HG03175 (cell line): ENCODE measurements around the gene PCNX2.

ENCODE experiments used
- ATAC-seq: cut with Tn5 transposase; IDR thresholded peaks from one replicate; pipeline ENCODE4 v1.9.1; 2021; ENCODE audit warnings: mild to moderate bottlenecking, moderate library complexity; ENCODE audit not compliant: unreplicated experiment

PCNX2 gene

GRCh38 chr1:233268389-233269022 lies 27.0 kb downstream of the PCNX2 start:
- ATAC-seq = no peak

GRCh38 chr1:233261695-233262094 lies 33.8 kb downstream of the PCNX2 start:
- ATAC-seq = peak; percentile 19

GRCh38 chr1:233261206-233261605 lies 34.3 kb downstream of the PCNX2 start:
- ATAC-seq = peak; percentile 98

- no peak for ATAC-seq
These were observed 37.7 kb downstream of the PCNX2 start for GRCh38 chr1:233257786-233258185.

- no peak for ATAC-seq
These were observed 38.7 kb downstream of the PCNX2 start for GRCh38 chr1:233256789-233257188.

- ATAC-seq = no peak
These were observed 39.3 kb downstream of the PCNX2 start for GRCh38 chr1:233256191-233256590.

- no peak for ATAC-seq
These were observed 40.4 kb downstream of the PCNX2 start for GRCh38 chr1:233255145-233255544.

GRCh38 chr1:233253832-233254331 lies 41.6 kb downstream of the PCNX2 start:
- ATAC-seq = no peak

GRCh38 chr1:233253231-233253831 lies 42.2 kb downstream of the PCNX2 start:
- no peak for ATAC-seq

- ATAC-seq = no peak
These were observed 43.1 kb downstream of the PCNX2 start for GRCh38 chr1:233252441-233252840.

- ATAC-seq = no peak
These were observed 44.3 kb downstream of the PCNX2 start for GRCh38 chr1:233251201-233251720.

GRCh38 chr1:233248014-233248413 lies 47.5 kb downstream of the PCNX2 start:
- ATAC-seq = no peak

GRCh38 chr1:233246965-233247364 lies 48.6 kb downstream of the PCNX2 start:
- no peak for ATAC-seq

GRCh38 chr1:233245191-233245765 lies 50.2 kb downstream of the PCNX2 start:
- ATAC-seq = no peak

- ATAC-seq = no peak
These were observed 51.3 kb downstream of the PCNX2 start for GRCh38 chr1:233244183-233244582.

GRCh38 chr1:233242827-233243483 lies 52.6 kb downstream of the PCNX2 start:
- no peak for ATAC-seq

- ATAC-seq = no peak
These were observed 53.8 kb downstream of the PCNX2 start for GRCh38 chr1:233241759-233242158.

- no peak for ATAC-seq
These were observed 54.5 kb downstream of the PCNX2 start for GRCh38 chr1:233240829-233241682.

GRCh38 chr1:233240371-233240770 lies 55.2 kb downstream of the PCNX2 start:
- no peak for ATAC-seq

- ATAC-seq = no peak
These were observed 56.6 kb downstream of the PCNX2 start for GRCh38 chr1:233238884-233239431.
